Measurements from ENCODE around the gene AP4M1.

DNA sequence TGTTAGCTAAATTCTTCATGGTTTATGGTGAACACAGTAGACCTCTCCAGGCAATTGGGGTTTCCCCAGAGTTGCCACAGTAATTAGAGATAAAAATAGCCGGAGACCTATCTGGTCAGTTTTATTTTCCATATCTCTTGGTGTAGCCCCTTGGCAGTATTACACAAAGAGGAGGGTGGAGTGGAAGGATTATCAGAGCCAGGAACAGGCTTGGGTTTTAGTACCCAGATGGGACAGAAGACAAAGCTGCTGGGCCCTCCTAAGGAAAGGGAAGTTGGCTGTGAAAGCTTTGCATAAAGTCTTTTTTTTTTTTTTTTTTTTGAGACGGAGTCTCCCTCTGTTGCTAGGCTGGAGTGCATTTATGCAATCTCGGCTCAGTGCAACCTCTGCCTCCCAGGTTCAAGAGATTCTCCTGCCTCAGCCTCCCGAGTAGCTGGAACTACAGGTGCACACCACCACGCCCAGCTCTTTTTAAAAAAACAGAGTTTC lies 42.1 kb upstream of the AP4M1 start:
- TF ChIP-seq, protein P1, sequence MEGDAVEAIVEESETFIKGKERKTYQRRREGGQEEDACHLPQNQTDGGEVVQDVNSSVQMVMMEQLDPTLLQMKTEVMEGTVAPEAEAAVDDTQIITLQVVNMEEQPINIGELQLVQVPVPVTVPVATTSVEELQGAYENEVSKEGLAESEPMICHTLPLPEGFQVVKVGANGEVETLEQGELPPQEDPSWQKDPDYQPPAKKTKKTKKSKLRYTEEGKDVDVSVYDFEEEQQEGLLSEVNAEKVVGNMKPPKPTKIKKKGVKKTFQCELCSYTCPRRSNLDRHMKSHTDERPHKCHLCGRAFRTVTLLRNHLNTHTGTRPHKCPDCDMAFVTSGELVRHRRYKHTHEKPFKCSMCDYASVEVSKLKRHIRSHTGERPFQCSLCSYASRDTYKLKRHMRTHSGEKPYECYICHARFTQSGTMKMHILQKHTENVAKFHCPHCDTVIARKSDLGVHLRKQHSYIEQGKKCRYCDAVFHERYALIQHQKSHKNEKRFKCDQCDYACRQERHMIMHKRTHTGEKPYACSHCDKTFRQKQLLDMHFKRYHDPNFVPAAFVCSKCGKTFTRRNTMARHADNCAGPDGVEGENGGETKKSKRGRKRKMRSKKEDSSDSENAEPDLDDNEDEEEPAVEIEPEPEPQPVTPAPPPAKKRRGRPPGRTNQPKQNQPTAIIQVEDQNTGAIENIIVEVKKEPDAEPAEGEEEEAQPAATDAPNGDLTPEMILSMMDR (conservative IDR thresholded peaks at IDR 0.05; ENCODE audit: low read depth, low read length), result no peak
- no peak for TF ChIP-seq EZH2 (IDR thresholded peaks at IDR 0.05; ENCODE audit: low read length, unreplicated experiment)
- TF ChIP-seq EZH2phosphoT487 (IDR thresholded peaks at IDR 0.05; ENCODE audit: borderline replicate concordance, low read length), result no peak

All from PC-3 (cell line).